Trophoblast cell (in vitro differentiated cells and primary cell): ENCODE data around the gene GSTM5.

ENCODE experiments used
- DNase-seq, 2 donors: peaks; one replicate each; pipeline ENCODE4 v3.0.0-alpha.2; 2016
- H2AFZ ChIP-seq: 2 replicates; pipeline ENCODE4 v1.6.1; 2013; ENCODE audit warnings: low read length, moderate library complexity, mild to moderate bottlenecking; ENCODE audit not compliant: insufficient read depth, poor library complexity
- H2AK5ac ChIP-seq: 2 replicates; pipeline ENCODE4 v1.6.1; 2013; ENCODE audit warnings: mild to moderate bottlenecking, low read length
- H2BK120ac ChIP-seq: 2 replicates; pipeline ENCODE4 v1.6.1; 2013; ENCODE audit warnings: low read length, mild to moderate bottlenecking, moderate library complexity; ENCODE audit not compliant: insufficient read depth, poor library complexity
- H2BK12ac ChIP-seq: 2 replicates; pipeline ENCODE4 v1.6.1; 2013; ENCODE audit warnings: mild to moderate bottlenecking, low read length, moderate library complexity
- H2BK5ac ChIP-seq: 2 replicates; pipeline ENCODE4 v1.6.1; 2013; ENCODE audit warnings: low read length, low read depth, moderate library complexity, mild to moderate bottlenecking; ENCODE audit not compliant: poor library complexity
- H3K14ac ChIP-seq: 2 replicates; pipeline ENCODE4 v1.6.1; 2013; ENCODE audit warnings: mild to moderate bottlenecking, low read length
- H3K18ac ChIP-seq: 2 replicates; pipeline ENCODE4 v1.6.1; 2013; ENCODE audit warnings: mild to moderate bottlenecking, low read length
- H3K23ac ChIP-seq: 2 replicates; pipeline ENCODE4 v1.6.1; 2013; ENCODE audit warnings: low read length
- H3K27ac ChIP-seq: 2 replicates; pipeline ENCODE4 v1.5.1; 2013; ENCODE audit warnings: low read depth, mild to moderate bottlenecking, inconsistent platforms, low read length, moderate library complexity
- H3K27me3 ChIP-seq: 2 replicates; pipeline ENCODE4 v1.6.1; 2013; ENCODE audit warnings: inconsistent platforms, mild to moderate bottlenecking, low read length, moderate library complexity; ENCODE audit not compliant: insufficient read depth
- H3K36me3 ChIP-seq, 2 experiments: 1 replicate in 1 of 2; 2 replicates in 1 of 2; pipeline ENCODE4 v1.6.1; 2013; ENCODE audit warnings: low read length in 2 of 2, mild to moderate bottlenecking in 2 of 2, moderate library complexity in 1 of 2; ENCODE audit not compliant: insufficient read depth in 2 of 2, control insufficient read depth in 1 of 2
- H3K4ac ChIP-seq: 2 replicates; pipeline ENCODE4 v1.6.1; 2013; ENCODE audit warnings: low read depth, mild to moderate bottlenecking, low read length, moderate library complexity
- H3K4me1 ChIP-seq, 2 experiments: 1 replicate in 1 of 2; 2 replicates in 1 of 2; pipeline ENCODE4 v1.6.1; 2013; ENCODE audit warnings: low read length in 2 of 2, mild to moderate bottlenecking in 2 of 2, moderate library complexity in 1 of 2; ENCODE audit not compliant: insufficient read depth in 2 of 2, control insufficient read depth in 1 of 2
- H3K4me2 ChIP-seq: 2 replicates; pipeline ENCODE4 v1.6.1; 2013; ENCODE audit warnings: inconsistent platforms, mild to moderate bottlenecking, low read length, moderate library complexity
- H3K4me3 ChIP-seq: 2 replicates; pipeline ENCODE4 v1.5.1; 2013; ENCODE audit warnings: mild to moderate bottlenecking, low read depth, low read length, inconsistent platforms
- H3K79me1 ChIP-seq: one replicate; pipeline ENCODE4 v1.6.1; 2013; ENCODE audit warnings: low read length
- H3K79me2 ChIP-seq: 2 replicates; pipeline ENCODE4 v1.6.1; 2013; ENCODE audit warnings: low read length, mild to moderate bottlenecking; ENCODE audit not compliant: control insufficient read depth, insufficient read depth, poor library complexity
- H3K9ac ChIP-seq: 2 replicates; pipeline ENCODE4 v1.6.1; 2013; ENCODE audit warnings: mild to moderate bottlenecking, low read length
- H3K9me3 ChIP-seq: 2 replicates; pipeline ENCODE4 v1.6.1; 2013; ENCODE audit warnings: low read depth, mild to moderate bottlenecking, control low read depth, inconsistent platforms, low read length; ENCODE audit not compliant: insufficient read depth
- H4K12ac ChIP-seq: 2 replicates; pipeline ENCODE4 v1.6.1; 2013; ENCODE audit warnings: low read depth, mild to moderate bottlenecking, low read length, moderate library complexity
- H4K8ac ChIP-seq: 2 replicates; pipeline ENCODE4 v1.6.1; 2013; ENCODE audit warnings: low read depth, mild to moderate bottlenecking, low read length, moderate library complexity
- H4K91ac ChIP-seq: one replicate; pipeline ENCODE4 v1.6.1; 2013; ENCODE audit warnings: low read depth, mild to moderate bottlenecking, low read length, moderate library complexity
- WGBS: extraction: QIAGEN DNeasy Blood & Tissue Kit; methylation state at CpG from one replicate; pipeline ENCODE4 v1.1.7; 2013; ENCODE audit warnings: missing lambda C conversion rate; ENCODE audit not compliant: insufficient read length, insufficient coverage; ENCODE audit errors: extremely low coverage; 5-methylcytosine and 5-hydroxymethylcytosine counted together

GSTM5 gene

DNA sequence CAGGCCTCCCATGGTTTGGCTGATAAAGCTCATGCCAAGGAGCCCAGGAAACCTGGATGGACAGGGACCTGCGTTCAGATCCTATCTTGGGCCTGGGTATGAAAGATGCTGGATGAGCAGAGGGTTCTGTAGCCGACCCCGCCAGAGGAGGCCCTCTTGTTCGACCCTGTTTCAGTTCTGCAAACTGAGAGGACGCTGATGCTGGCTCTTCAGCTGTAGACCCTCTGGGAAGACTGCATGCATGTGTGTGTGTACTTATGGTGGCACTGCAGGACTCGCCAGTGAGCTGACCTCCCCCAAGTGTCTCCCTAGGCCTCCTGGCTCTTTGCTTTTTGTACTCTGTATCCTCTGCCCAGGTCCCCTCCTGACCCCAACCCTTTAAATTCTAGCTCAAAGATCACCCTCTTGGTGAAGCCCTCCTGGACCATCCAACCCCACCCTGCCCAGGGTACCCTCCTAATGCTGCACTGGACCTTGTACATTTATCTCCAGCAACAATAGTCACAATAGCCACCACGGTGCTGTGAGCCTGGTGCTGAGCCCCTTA, 50.1 kb downstream of the GSTM5 start:
- Histone ChIP-seq H2AFZ (no peak overlapping the region), H3K4me3 (no peak overlapping the region), H3K4me1 (peaks cover 21 to 23% of the 10 kb centered on the region in 2 experiments), H3K23ac (no peak overlapping the region), H3K14ac (no peak overlapping the region), H3K9me3 (peaks cover 3% of the 10 kb centered on the region), H4K12ac (no peak overlapping the region), H3K18ac (no peak overlapping the region), H3K79me1 (peaks cover 5% of the 10 kb centered on the region), H2BK5ac (no peak overlapping the region), H4K91ac (peak overlapping the region; percentile 20), H2BK120ac (peak overlapping the region; percentile 7), H4K8ac (no peak overlapping the region), H3K4me2 (no peak overlapping the region), H3K36me3 (no peaks in the 10 kb centered on the region), H3K4ac (no peak overlapping the region), H3K27me3 (no peaks in the 10 kb centered on the region), H3K79me2 (no peaks in the 10 kb centered on the region), H3K27ac (no peak overlapping the region), H2AK5ac (no peak overlapping the region), H3K9ac (no peak overlapping the region), H2BK12ac (peak overlapping the region; percentile 44)
- no peak for DNase-seq
- WGBS: no CpG with 5 or more reads among the region's 7 CpGs

DNA sequence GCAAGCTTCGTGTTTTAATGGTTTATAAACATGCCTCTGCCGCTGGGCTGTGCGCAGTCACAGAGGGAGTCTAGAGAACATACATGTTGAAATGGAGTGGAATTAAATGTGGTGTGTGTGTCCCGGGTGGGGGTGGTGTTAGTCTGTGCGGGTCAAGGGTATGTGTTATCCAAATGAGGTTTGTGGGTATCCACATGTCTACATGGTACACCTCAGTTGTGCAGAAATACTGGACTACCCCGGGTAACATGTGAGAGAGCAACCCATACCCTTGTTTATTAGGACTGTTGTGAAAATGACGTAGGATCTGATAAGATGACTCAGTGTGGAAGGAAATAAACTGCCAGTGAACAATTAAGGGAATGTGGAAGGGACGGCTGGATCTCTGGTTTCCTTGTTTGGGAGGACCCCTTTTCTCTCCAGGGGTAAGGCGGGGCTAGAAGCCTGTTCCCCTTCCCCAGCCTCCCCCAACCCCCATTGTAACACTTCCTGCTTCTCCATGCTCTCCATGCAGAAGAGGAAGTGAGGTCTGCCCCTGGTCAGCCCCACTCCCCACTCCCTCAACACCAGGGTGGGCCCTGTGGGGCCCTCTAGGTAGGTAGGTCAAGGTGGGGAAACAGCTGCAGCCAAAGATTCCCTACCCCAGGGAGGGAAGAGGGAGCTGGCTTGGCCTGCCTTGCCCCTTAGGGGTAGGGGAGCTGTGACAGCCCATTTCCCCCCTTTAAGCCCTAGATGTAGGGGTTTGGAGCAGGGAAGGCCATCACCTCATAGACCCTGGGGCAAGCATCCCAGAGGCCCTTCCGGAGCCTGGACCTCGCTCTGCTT, 51.0 kb downstream of the GSTM5 start:
- H2BK12ac ChIP-seq: no peak overlapping the region
- no peak overlapping the region for H3K23ac ChIP-seq
- H2AK5ac ChIP-seq: peak overlapping the region; percentile 15
- no peak overlapping the region for H3K27ac ChIP-seq
- no peak overlapping the region for H3K18ac ChIP-seq
- no peak overlapping the region for H4K8ac ChIP-seq
- no peaks in the 10 kb centered on the region for H3K27me3 ChIP-seq
- no peak overlapping the region for H3K4me3 ChIP-seq
- peak; percentile 12 to 55 for DNase-seq
- H3K4ac ChIP-seq: no peak overlapping the region
- peaks cover 5% of the 10 kb centered on the region for H3K79me1 ChIP-seq
- H2AFZ ChIP-seq: no peak overlapping the region
- no peak overlapping the region for H3K9ac ChIP-seq
- H3K9me3 ChIP-seq: peaks cover 3% of the 10 kb centered on the region
- no peak overlapping the region for H4K12ac ChIP-seq
- WGBS: no CpG with 5 or more reads among the region's 11 CpGs
- H3K79me2 ChIP-seq: no peaks in the 10 kb centered on the region
- H3K36me3 ChIP-seq: no peaks in the 10 kb centered on the region
- H4K91ac ChIP-seq: peak overlapping the region; percentile 30
- H2BK120ac ChIP-seq: no peak overlapping the region
- no peak overlapping the region for H3K4me2 ChIP-seq
- H2BK5ac ChIP-seq: no peak overlapping the region
- H3K4me1 ChIP-seq: peaks cover 21 to 23% of the 10 kb centered on the region in 2 experiments
- peak overlapping the region; percentile 29 for H3K14ac ChIP-seq

- Histone ChIP-seq H3K4me2 (no peak within 1 kb of the TSS), H2AK5ac (peak within 1 kb of the TSS; percentile 47), H2BK5ac (no peak within 1 kb of the TSS), H3K79me1 (peaks cover 5% of the 10 kb centered on the region), H2BK12ac (peak within 1 kb of the TSS; percentile 27), H3K4me1 (peaks cover 21 to 23% of the 10 kb centered on the region in 2 experiments), H3K4ac (no peak within 1 kb of the TSS), H2AFZ (no peak within 1 kb of the TSS), H4K12ac (no peak within 1 kb of the TSS), H3K4me3 (no peak within 1 kb of the TSS), H3K79me2 (no peaks in the 10 kb centered on the region), H3K36me3 (no peaks in the 10 kb centered on the region), H3K27me3 (no peaks in the 10 kb centered on the region), H3K9me3 (peaks cover 3% of the 10 kb centered on the region), H3K18ac (peak within 1 kb of the TSS; percentile 21), H3K9ac (no peak within 1 kb of the TSS), H3K23ac (no peak within 1 kb of the TSS), H3K14ac (peak within 1 kb of the TSS; percentile 40), H2BK120ac (no peak within 1 kb of the TSS), H4K8ac (no peak within 1 kb of the TSS), H3K27ac (no peak within 1 kb of the TSS), H4K91ac (peak within 1 kb of the TSS; percentile 30)
- DNase-seq: no peak
- no CpG with 5 or more reads among the region's 11 CpGs for WGBS
Measured at GRCh38 chr1:109763646-109764415, 51.8 kb downstream of the GSTM5 start, which contains the start of gene EPS8L3. Gene EPS8L3, minus strand, starts transcription at chr1:109763923. Its CDS starts 2,174 bp downstream, at chr1:109761749.

GRCh38 chr1:109764561-109765482, 52.8 kb downstream of the GSTM5 start:
- Histone ChIP-seq H3K9me3 (no peaks in the 10 kb centered on the region), H3K9ac (no peak overlapping the region), H3K4me2 (no peak overlapping the region), H2BK120ac (no peak overlapping the region), H3K14ac (no peak overlapping the region), H3K79me2 (no peaks in the 10 kb centered on the region), H4K12ac (no peak overlapping the region), H4K91ac (no peak overlapping the region), H3K36me3 (no peaks in the 10 kb centered on the region), H4K8ac (no peak overlapping the region), H2AFZ (no peak overlapping the region), H3K23ac (no peak overlapping the region), H3K4ac (no peak overlapping the region), H2BK5ac (no peak overlapping the region), H3K18ac (no peak overlapping the region), H3K4me1 (peaks cover 21 to 23% of the 10 kb centered on the region in 2 experiments), H3K4me3 (no peak overlapping the region), H2BK12ac (no peak overlapping the region), H3K27me3 (no peaks in the 10 kb centered on the region), H3K27ac (no peak overlapping the region), H3K79me1 (peaks cover 5% of the 10 kb centered on the region), H2AK5ac (no peak overlapping the region)
- no CpG with 5 or more reads among the region's 13 CpGs for WGBS
- DNase-seq: no peak
